DND-41 (cell line): ENCODE measurements around the gene SH2D7.

Experiments
- CTCF ChIP-seq: IDR thresholded peaks from 2 replicates; pipeline ENCODE4 v1.5.1; 2012; ENCODE audit warnings: borderline replicate concordance, low read length, moderate library complexity, mild to moderate bottlenecking; ENCODE audit not compliant: poor library complexity, severe bottlenecking; ENCODE audit errors: extremely low read depth
- EZH2 ChIP-seq: IDR thresholded peaks from 3 replicates; pipeline ENCODE4 v1.6.1; 2012; ENCODE audit warnings: borderline replicate concordance, low read depth, mild to moderate bottlenecking, moderate library complexity, low read length, inconsistent platforms; ENCODE audit not compliant: severe bottlenecking

DNA sequence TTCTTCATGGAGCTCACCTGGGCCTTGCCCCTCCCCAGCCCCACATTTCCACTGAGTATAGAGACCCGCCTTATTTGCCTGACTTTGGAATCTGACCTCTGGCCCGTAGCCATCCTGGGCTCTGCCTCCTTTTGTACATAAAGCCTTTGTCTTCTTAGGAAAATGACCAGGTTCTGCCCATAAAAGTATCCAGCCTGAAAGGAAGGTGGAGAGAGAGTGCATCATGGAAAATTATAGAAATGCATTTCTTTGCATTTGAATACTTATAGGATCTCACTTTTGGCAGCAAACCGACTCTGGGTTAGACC lies 3.6 kb upstream of the SH2D7 start:
- TF ChIP-seq CTCF (no peak), EZH2 (no peak)
